Stimulated activated effector memory CD8-positive, alpha-beta T cell treated with anti-CD3 and anti-CD28 coated beads, Interleukin-12 subunit alpha, Interleukin-12 subunit beta, amount 100 ng/mL, for 72 hours (primary cell): ENCODE data around the gene ABHD17A.
"Not testable (repeated sequence)": the region's sequence is repeated elsewhere in the genome, so short reads cannot be mapped to it uniquely, and the experiment has no call there.

Experiments
- ATAC-seq: fragments of 150-1000 bp; cut with Tn5 transposase; 2 replicates; pipeline ENCODE4 v1.10.0; 2021
- DNase-seq, 2 donors: peaks; one replicate each; pipeline ENCODE4 v3.0.0; 2021 to 2022; ENCODE audit warnings: low spot score in 2 of 2
- H3K27ac Mint-ChIP-seq: one replicate; pipeline ENCODE4 v1.8.0; 2022; ENCODE audit warnings: mild to moderate bottlenecking, mixed read lengths
- H3K36me3 Mint-ChIP-seq: one replicate; pipeline ENCODE4 v1.8.0; 2022; ENCODE audit warnings: mild to moderate bottlenecking, mixed read lengths
- H3K4me1 Mint-ChIP-seq: one replicate; pipeline ENCODE4 v1.8.0; 2022; ENCODE audit warnings: mixed read lengths
- H3K4me3 Mint-ChIP-seq: one replicate; pipeline ENCODE4 v1.8.0; 2022; ENCODE audit warnings: mild to moderate bottlenecking, mixed read lengths
- H3K9me3 Mint-ChIP-seq: one replicate; pipeline ENCODE4 v1.8.0; 2022; ENCODE audit warnings: mixed read lengths

ABHD17A gene

GRCh38 chr19:1902923-1903322, 17.6 kb upstream of the ABHD17A start:
- Mint-ChIP-seq H3K27ac (no peak overlapping the region), H3K9me3 (no peaks in the 10 kb centered on the region), H3K4me1 (peaks cover 19% of the 10 kb centered on the region), H3K36me3 (peaks cover 24% of the 10 kb centered on the region), H3K4me3 (no peak overlapping the region)
- DNase-seq (no peak), ATAC-seq (no peak)

GRCh38 chr19:1901940-1902404, 16.7 kb upstream of the ABHD17A start:
- Mint-ChIP-seq H3K9me3 (no peaks in the 10 kb centered on the region), H3K36me3 (peaks cover 29% of the 10 kb centered on the region), H3K27ac (no peak overlapping the region), H3K4me1 (peaks cover 27% of the 10 kb centered on the region), H3K4me3 (no peak overlapping the region)
- DNase-seq: no peak
- ATAC-seq: no peak

- peak overlapping the region; percentile 96 for H3K27ac Mint-ChIP-seq
- no peaks in the 10 kb centered on the region for H3K9me3 Mint-ChIP-seq
- ATAC-seq (no peak), DNase-seq (no peak)
- peaks cover 20% of the 10 kb centered on the region for H3K4me1 Mint-ChIP-seq
- H3K36me3 Mint-ChIP-seq: peaks cover 16% of the 10 kb centered on the region
- peak overlapping the region; percentile 83 for H3K4me3 Mint-ChIP-seq
Observed at GRCh38 chr19:1896508-1896907, 11.2 kb upstream of the ABHD17A start.

DNA sequence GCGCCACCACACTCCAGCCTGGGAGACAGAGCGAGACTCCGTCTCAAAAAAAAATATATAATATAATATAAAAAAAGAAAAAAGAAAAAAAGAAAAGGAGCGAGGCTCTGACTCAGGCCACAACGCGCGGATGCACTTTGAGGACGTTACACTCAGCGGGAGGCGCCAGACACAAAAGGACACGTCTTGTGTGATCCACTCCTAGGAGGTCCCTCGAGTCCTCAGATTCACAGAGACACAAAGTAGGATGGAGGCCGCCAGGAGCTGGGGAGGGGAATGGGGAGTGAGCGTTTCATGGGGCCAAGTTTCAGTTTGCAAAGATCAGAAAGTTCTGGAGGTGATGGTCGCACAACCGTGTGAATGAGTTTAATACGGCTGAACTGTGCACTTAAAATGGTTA, 8.5 kb upstream of the ABHD17A start:
- Mint-ChIP-seq H3K36me3 (peaks cover 10% of the 10 kb centered on the region), H3K4me1 (peaks cover 26% of the 10 kb centered on the region), H3K4me3 (peak overlapping the region; percentile 39), H3K9me3 (no peaks in the 10 kb centered on the region), H3K27ac (peak overlapping the region; percentile 56)
- ATAC-seq: no peak
- DNase-seq: no peak

DNA sequence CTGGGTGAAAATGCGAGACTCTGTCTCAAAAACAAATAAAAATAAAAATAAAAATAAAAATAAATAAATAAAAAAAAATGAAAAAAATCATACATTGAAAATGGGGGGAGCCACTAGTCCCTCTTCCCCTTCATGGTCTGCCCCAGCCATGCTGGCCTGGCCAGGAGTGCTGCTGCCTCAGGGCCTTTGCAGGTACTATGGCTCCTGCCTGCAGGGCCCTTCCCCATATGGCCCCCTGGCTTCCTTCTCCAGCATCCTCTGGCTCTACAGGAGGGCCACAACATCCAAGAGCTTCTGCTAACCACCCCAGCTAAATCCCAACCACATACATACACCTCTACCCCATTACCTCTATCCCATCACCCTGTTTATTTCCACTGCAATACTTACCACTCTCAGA, 4.6 kb upstream of the ABHD17A start:
- ATAC-seq (no peak), DNase-seq (no peak)
- Mint-ChIP-seq H3K27ac (peak overlapping the region; percentile 44), H3K36me3 (peaks cover 5% of the 10 kb centered on the region), H3K9me3 (no peaks in the 10 kb centered on the region), H3K4me1 (peaks cover 12% of the 10 kb centered on the region), H3K4me3 (no peak overlapping the region)

- DNase-seq (no peak), ATAC-seq (no peak)
- Mint-ChIP-seq H3K9me3 (no peaks in the 10 kb centered on the region), H3K36me3 (peaks cover 20% of the 10 kb centered on the region), H3K4me3 (no peak overlapping the region), H3K4me1 (peaks cover 20% of the 10 kb centered on the region), H3K27ac (no peak overlapping the region)
Observed at GRCh38 chr19:1888385-1888784, 3.1 kb upstream of the ABHD17A start.

- not testable (repeated sequence) for ATAC-seq, H3K27ac Mint-ChIP-seq, H3K9me3 Mint-ChIP-seq, H3K4me3 Mint-ChIP-seq, DNase-seq
- peaks cover 20% of the 10 kb centered on the region for H3K36me3 Mint-ChIP-seq
- H3K4me1 Mint-ChIP-seq: peaks cover 36% of the 10 kb centered on the region
Observed at GRCh38 chr19:1886360-1886759, 1.1 kb upstream of the ABHD17A start.

- peaks cover 20% of the 10 kb centered on the region for H3K36me3 Mint-ChIP-seq
Observed at GRCh38 chr19:1884719-1885334, 469 bp downstream of the ABHD17A start.

DNA sequence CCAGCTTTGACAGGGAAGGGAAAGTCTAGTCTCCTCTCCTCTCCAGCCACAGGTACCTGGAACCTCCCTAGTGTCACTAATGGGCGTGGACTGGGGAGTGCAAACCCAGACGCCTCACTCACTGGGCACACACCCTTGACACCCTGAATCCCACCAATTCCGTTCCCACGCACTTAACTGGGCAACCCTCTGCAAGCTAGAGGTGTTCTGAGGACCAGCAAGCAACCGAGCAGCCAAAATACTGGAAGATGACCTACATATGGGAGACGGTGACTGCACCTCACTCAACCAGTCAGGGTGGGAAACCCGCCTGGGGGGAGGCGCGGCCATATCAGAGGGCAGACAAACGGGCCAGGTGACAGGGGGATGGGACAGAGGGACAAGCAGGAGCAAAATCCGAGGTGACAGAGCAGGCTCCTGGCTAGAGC, 991 bp downstream of the ABHD17A start:
- Mint-ChIP-seq H3K4me3 (peak overlapping the region; percentile 99), H3K9me3 (no peaks in the 10 kb centered on the region), H3K36me3 (peaks cover 20% of the 10 kb centered on the region), H3K27ac (peak overlapping the region; percentile 96), H3K4me1 (peaks cover 29% of the 10 kb centered on the region)
- peak; percentile 12 for ATAC-seq
- no peak for DNase-seq

More at GRCh38 chr19:1884719-1885334, 469 bp downstream of the ABHD17A start:
- Mint-ChIP-seq H3K27ac (peak overlapping the region; percentile 96), H3K4me1 (peaks cover 30% of the 10 kb centered on the region), H3K4me3 (peak overlapping the region; percentile 99), H3K9me3 (no peaks in the 10 kb centered on the region)
- DNase-seq (no peak), ATAC-seq (peak; percentile 1)

- no peak for ATAC-seq
- peak overlapping the region; percentile 99 for H3K4me3 Mint-ChIP-seq
- no peak for DNase-seq
- H3K36me3 Mint-ChIP-seq: peaks cover 23% of the 10 kb centered on the region
- H3K4me1 Mint-ChIP-seq: peaks cover 30% of the 10 kb centered on the region
- H3K9me3 Mint-ChIP-seq: no peaks in the 10 kb centered on the region
- peak overlapping the region; percentile 96 for H3K27ac Mint-ChIP-seq
Observed at GRCh38 chr19:1883784-1884183, 1.5 kb downstream of the ABHD17A start.

DNA sequence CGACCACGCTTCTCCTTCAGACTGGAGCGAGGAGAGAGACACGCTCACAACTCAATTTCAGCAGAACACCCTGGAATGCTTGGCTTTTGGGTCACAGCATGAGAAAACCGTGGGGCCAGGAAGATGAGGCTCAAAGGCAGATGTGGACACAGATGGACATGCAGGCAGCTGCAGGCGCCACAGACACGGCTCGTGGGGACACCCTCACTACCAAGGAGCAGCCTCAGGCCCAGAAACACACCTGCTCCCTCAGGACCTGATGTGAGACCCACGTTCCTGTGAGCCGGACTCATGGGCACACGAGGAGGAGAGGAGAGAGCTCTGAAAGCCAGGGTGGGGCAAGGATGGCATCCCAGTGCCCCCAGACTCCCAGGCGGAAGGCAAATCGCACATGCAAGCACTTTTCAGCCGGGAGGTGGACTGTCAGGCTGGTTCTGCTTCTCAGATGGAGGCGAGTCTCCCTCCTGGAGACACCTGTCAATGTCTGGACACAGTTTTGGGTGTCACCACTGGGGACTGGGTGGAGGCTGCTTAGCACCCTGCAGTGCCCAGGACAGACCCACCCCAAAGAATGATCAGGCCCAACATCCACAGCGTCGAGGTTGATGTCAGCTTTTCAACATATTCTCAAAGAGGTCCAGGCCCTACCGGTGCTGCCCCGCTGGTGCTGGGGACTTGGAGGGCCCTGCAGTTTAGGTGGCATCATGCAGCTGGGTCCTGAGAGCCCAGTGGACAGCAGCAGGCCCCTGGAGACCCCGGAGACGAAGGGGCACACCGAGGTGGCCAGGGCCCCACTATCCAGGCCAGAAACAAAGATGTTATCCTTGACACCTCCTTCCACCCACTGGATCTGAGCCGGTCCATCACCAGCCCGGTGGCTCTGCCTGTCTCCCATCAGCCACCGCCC, 2.3 kb downstream of the ABHD17A start:
- DNase-seq (no peak), ATAC-seq (no peak)
- H3K9me3 Mint-ChIP-seq: no peaks in the 10 kb centered on the region
- H3K4me3 Mint-ChIP-seq: peak overlapping the region; percentile 99
- peaks cover 30% of the 10 kb centered on the region for H3K36me3 Mint-ChIP-seq
- peaks cover 35% of the 10 kb centered on the region for H3K4me1 Mint-ChIP-seq
- H3K27ac Mint-ChIP-seq: peak overlapping the region; percentile 96

- DNase-seq: peak; percentile 36 to 84
- ATAC-seq: peak; percentile 71
- peak overlapping the region; percentile 99 for H3K4me3 Mint-ChIP-seq
- peak overlapping the region; percentile 96 for H3K27ac Mint-ChIP-seq
- peaks cover 27% of the 10 kb centered on the region for H3K36me3 Mint-ChIP-seq
- no peaks in the 10 kb centered on the region for H3K9me3 Mint-ChIP-seq
- H3K4me1 Mint-ChIP-seq: peaks cover 35% of the 10 kb centered on the region
Observed at GRCh38 chr19:1882089-1882785, 3.1 kb downstream of the ABHD17A start.

DNA sequence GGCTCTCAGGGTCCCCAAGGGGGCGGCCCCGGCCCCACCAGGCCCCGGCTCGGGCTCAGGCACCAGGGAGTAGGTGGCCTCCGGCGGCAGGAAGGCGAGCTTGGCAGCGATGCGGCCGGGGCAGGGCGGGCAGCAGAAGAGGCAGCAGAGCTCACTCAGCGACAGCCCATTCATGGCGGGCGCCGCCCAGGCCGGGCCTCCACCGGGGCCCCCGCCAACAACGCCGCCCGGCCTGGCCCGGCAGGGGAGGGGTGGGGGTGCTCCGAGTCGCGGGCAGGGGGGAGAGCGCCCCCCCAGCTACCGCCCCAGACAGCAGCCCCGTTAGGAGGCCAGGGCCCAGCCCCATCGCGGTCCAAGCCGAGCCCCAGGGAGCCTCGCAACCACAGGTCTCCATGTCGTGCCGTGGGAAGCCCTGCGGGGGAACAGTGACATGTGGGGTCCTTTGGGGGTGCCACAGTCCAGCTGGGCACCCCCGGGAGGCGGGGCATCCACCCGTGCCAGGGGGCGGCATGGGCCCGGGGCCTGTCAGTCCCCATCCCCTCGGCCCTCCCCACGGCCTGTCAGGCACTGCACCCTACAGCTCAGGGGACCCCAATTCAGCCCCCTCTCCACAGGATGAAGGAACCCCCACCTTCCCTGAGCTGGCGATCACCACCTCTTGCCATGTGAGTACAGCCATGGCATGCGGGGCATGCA, 3.8 kb downstream of the ABHD17A start:
- peak overlapping the region; percentile 96 for H3K27ac Mint-ChIP-seq
- peaks cover 26% of the 10 kb centered on the region for H3K36me3 Mint-ChIP-seq
- not testable (repeated sequence) for ATAC-seq, DNase-seq, H3K9me3 Mint-ChIP-seq
- peak overlapping the region; percentile 99 for H3K4me3 Mint-ChIP-seq
- H3K4me1 Mint-ChIP-seq: peaks cover 35% of the 10 kb centered on the region

DNA sequence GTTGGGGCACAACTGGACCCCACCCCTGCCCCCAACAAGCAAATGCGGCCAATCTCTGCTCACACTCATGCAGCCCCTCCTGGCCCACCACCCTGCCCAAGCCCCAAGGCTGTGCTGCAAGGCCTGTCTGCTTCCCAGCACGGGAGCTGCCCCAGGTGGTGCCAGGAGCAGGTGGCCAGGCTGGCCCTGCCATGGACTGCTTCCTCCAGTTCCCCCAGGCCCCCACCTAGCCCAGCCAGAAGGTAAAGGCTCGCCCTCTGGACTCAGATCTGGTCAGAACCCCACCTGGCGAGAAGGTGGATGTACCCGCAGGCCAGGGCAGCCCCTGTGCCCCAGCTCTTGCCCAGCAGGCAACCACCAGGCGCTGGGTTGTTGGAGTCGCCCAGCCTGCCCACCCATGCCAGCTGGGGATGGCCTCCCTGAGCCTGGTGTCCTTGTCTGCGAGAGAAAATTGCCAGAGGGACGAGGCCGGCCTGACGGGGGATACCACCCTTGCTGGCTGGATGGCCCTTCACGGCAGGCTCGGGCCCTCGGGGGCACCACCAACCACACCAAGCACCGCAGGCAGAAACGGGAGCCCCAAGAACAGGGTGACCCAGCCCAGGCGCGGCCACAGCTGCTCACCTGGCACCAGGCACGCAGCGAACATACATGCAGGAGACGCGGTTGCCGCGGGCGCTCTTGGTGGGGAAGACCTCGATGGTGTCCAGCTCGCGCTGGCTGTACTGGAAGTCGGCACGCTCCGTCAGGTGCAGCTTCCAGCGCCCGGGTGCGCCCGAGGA, 4.5 kb downstream of the ABHD17A start:
- Mint-ChIP-seq H3K36me3 (peaks cover 33% of the 10 kb centered on the region), H3K27ac (peak overlapping the region; percentile 60), H3K4me3 (peak overlapping the region; percentile 99), H3K4me1 (peaks cover 35% of the 10 kb centered on the region), H3K9me3 (no peaks in the 10 kb centered on the region)
- no peak for DNase-seq
- no peak for ATAC-seq
